Neural cell (in vitro differentiated cells): ENCODE results near the gene ATP2B2. TPM values are rescaled to one million over a fixed set of nuclear protein-coding genes. Genes with fewer than 3 reads are reported as not detected.

ENCODE experiments used
- H2AFZ ChIP-seq: fragments of 200-600, 300-800 bp; sonication (generic), shearing (Covaris generic); 2 replicates; pipeline ENCODE4 v1.6.0; 2014; ENCODE audit warnings: low read depth, mild to moderate bottlenecking, antibody characterized with exemption, low read length, moderate library complexity
- H3F3A ChIP-seq: fragments of 200-600 bp; shearing (Covaris generic); 2 replicates; pipeline ENCODE4 v1.6.1; 2016; ENCODE audit warnings: mild to moderate bottlenecking, moderate library complexity, mixed read lengths, antibody characterized with exemption, low read length; ENCODE audit not compliant: insufficient read depth, poor library complexity, severe bottlenecking
- H3K27ac ChIP-seq: fragments of 200-600, 300-800 bp; sonication (generic), shearing (Covaris generic); 2 replicates; pipeline ENCODE4 v1.5.1; 2014; ENCODE audit warnings: mild to moderate bottlenecking, low read length, moderate library complexity
- H3K27me3 ChIP-seq: fragments of 300-800, 200-600 bp; sonication (generic), shearing (Covaris generic); 2 replicates; pipeline ENCODE4 v1.6.0; 2014; ENCODE audit warnings: mild to moderate bottlenecking, low read depth, low read length, moderate library complexity; ENCODE audit not compliant: insufficient read depth
- H3K36me3 ChIP-seq: fragments of 300-800, 200-600 bp; sonication (generic), shearing (Covaris generic); 2 replicates; pipeline ENCODE4 v1.5.1; 2014; ENCODE audit warnings: mild to moderate bottlenecking, antibody characterized with exemption, low read length, moderate library complexity; ENCODE audit not compliant: insufficient read depth
- H3K4me2 ChIP-seq: fragments of 300-800, 200-600 bp; sonication (generic), shearing (Covaris generic); 2 replicates; pipeline ENCODE4 v1.6.0; 2014; ENCODE audit warnings: mild to moderate bottlenecking, low read length
- H3K4me3 ChIP-seq: fragments of 300-800, 200-600 bp; sonication (generic), shearing (Covaris generic); 2 replicates; pipeline ENCODE4 v1.5.1; 2014; ENCODE audit warnings: mild to moderate bottlenecking, low read length, moderate library complexity
- H3K79me2 ChIP-seq: fragments of 200-600 bp; shearing (Covaris generic); replicated peaks from 2 replicates; pipeline ENCODE4 v1.6.0; 2014; ENCODE audit warnings: mild to moderate bottlenecking, low read length, moderate library complexity; ENCODE audit not compliant: insufficient read depth
- H3K9ac ChIP-seq: fragments of 300-800, 200-600 bp; sonication (generic), shearing (Covaris generic); 2 replicates; pipeline ENCODE4 v1.6.1; 2016; ENCODE audit warnings: mild to moderate bottlenecking, low read length, mixed read lengths
- H3K9me2 ChIP-seq: fragments of 200-600 bp; shearing (Covaris generic); 2 replicates; pipeline ENCODE4 v1.6.1; 2016; ENCODE audit warnings: mild to moderate bottlenecking, low read length, mixed read lengths; ENCODE audit not compliant: insufficient read depth
- H3K9me3 ChIP-seq: fragments of 200-600, 300-800 bp; sonication (generic), shearing (Covaris generic); 2 replicates; pipeline ENCODE4 v1.6.1; 2016; ENCODE audit warnings: mild to moderate bottlenecking, mixed run types, low read length, moderate library complexity, mixed read lengths
- H4K20me1 ChIP-seq: fragments of 200-600 bp; shearing (Covaris generic); 2 replicates; pipeline ENCODE4 v1.6.1; 2016; ENCODE audit warnings: mild to moderate bottlenecking, mixed run types; ENCODE audit not compliant: insufficient read depth
- EP300 ChIP-seq: fragments of 450-650 bp; conservative IDR thresholded peaks from 2 replicates; pipeline ENCODE4 v1.6.1; 2014; ENCODE audit warnings: antibody characterized with exemption, mild to moderate bottlenecking, moderate library complexity; ENCODE audit not compliant: poor library complexity, severe bottlenecking
- EZH2 ChIP-seq: fragments of 200-600, 300-800 bp; shearing (Covaris generic), sonication (generic); IDR thresholded peaks from 2 replicates; pipeline ENCODE4 v1.6.1; 2014; ENCODE audit warnings: antibody characterized with exemption, low read length, borderline replicate concordance, mild to moderate bottlenecking; ENCODE audit not compliant: insufficient read depth, poor library complexity, severe bottlenecking
- MXI1 ChIP-seq: fragments of 450-650 bp; conservative IDR thresholded peaks from 2 replicates; pipeline ENCODE4 v1.6.1; 2014; ENCODE audit warnings: antibody characterized with exemption, mild to moderate bottlenecking; ENCODE audit not compliant: poor library complexity, severe bottlenecking
- POLR2AphosphoS5 ChIP-seq: IDR thresholded peaks from 2 replicates; pipeline ENCODE4 v1.6.1; 2012
- RAD21 ChIP-seq: fragments of 450-650 bp; conservative IDR thresholded peaks from 2 replicates; pipeline ENCODE4 v1.6.1; 2014; ENCODE audit warnings: antibody characterized with exemption, mild to moderate bottlenecking, moderate library complexity
- REST ChIP-seq: IDR thresholded peaks from 2 replicates; pipeline ENCODE4 v1.6.1; 2012; ENCODE audit warnings: borderline replicate concordance
- SMC3 ChIP-seq: fragments of 450-650 bp; conservative IDR thresholded peaks from 2 replicates; pipeline ENCODE4 v1.6.1; 2014; ENCODE audit warnings: antibody characterized with exemption, mild to moderate bottlenecking, moderate library complexity; ENCODE audit not compliant: poor library complexity
- TAF1 ChIP-seq: IDR thresholded peaks from 2 replicates; pipeline ENCODE4 v1.6.1; 2012; ENCODE audit warnings: low read depth
- polyA plus RNA-seq: library from polyadenylated mRNA; depleted of rRNA; stranded (reverse); fragments of >200 nt; gene quantifications from 2 replicates; pipeline ENCODE4 v1.2.3, GENCODE V29; 2014

Gene ATP2B2
- polyA plus RNA-seq, 1 donor from 2014 or later, result 8.3 TPM

GRCh38 chr3:10469441-10470119 lies 35.8 kb downstream of the ATP2B2 start:
- Histone ChIP-seq H4K20me1 (no peaks in the 10 kb centered on the region), H3K4me3 (peak overlapping the region; percentile 28), H3K27me3 (no peaks in the 10 kb centered on the region), H3K9me3 (no peaks in the 10 kb centered on the region), H3F3A (no peaks in the 10 kb centered on the region), H3K36me3 (no peaks in the 10 kb centered on the region), H2AFZ (no peak overlapping the region), H3K27ac (peak overlapping the region; percentile 35), H3K9me2 (no peaks in the 10 kb centered on the region), H3K79me2 (no peaks in the 10 kb centered on the region), H3K4me2 (peak overlapping the region; percentile 4), H3K9ac (peak overlapping the region; percentile 18)
- TF ChIP-seq POLR2AphosphoS5 (no peak), MXI1 (no peak), EP300 (no peak), TAF1 (no peak), REST (no peak), RAD21 (no peak), SMC3 (no peak), EZH2 (no peak)

- Histone ChIP-seq H3K4me2 (no peak overlapping the region), H3K9me3 (no peaks in the 10 kb centered on the region), H3K9ac (no peak overlapping the region), H4K20me1 (no peaks in the 10 kb centered on the region), H3K4me3 (no peak overlapping the region), H3K27me3 (no peaks in the 10 kb centered on the region), H3K9me2 (no peaks in the 10 kb centered on the region), H2AFZ (no peak overlapping the region), H3K36me3 (no peaks in the 10 kb centered on the region), H3K27ac (peak overlapping the region; percentile 35), H3K79me2 (no peaks in the 10 kb centered on the region), H3F3A (no peaks in the 10 kb centered on the region)
- no peak for TF ChIP-seq EP300
- TF ChIP-seq SMC3, result no peak
These were observed 36.6 kb downstream of the ATP2B2 start for GRCh38 chr3:10468613-10469354.

DNA sequence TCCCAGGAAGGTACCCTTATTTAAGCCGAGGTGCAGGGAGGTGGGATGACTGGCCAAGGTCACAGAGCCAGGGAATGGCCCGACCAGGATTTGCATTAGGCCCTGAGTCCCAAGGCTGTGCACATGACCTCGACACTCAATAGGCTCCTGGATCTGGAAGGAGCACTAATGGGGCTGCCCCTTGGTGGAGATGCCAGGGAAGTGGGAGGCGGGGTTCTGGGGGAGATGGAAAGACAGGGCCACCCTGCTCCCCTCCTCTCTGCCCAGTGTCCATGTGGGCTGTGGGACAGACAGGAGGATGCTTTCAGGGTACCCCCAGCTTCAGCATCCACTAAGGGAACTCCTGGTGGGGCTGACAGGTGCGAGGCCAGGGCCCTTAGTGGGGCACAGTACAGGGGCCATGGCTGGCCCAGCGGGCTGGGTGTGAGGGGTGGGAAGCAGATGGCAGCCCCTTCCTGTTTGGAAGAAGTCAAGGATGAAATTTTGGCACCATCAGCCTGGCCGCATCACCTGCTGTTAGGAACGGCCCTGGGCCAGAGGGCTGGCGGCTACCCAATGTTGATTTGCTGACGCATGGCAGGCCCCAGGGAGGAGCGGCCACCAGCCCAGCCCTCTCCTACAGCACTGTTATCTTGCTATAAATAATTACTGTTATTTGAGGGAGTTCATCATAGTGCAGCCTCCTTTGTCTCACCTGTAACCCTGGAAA lies 37.3 kb downstream of the ATP2B2 start:
- Histone ChIP-seq H3K36me3 (no peaks in the 10 kb centered on the region), H3F3A (no peaks in the 10 kb centered on the region), H3K9ac (no peak overlapping the region), H3K4me3 (no peak overlapping the region), H4K20me1 (no peaks in the 10 kb centered on the region), H3K27ac (no peak overlapping the region), H3K4me2 (no peak overlapping the region), H3K27me3 (no peaks in the 10 kb centered on the region), H3K9me2 (no peaks in the 10 kb centered on the region), H2AFZ (no peak overlapping the region), H3K79me2 (no peaks in the 10 kb centered on the region), H3K9me3 (no peaks in the 10 kb centered on the region)
- TF ChIP-seq MXI1, result no peak
